ENCODE results near the gene METTL25B. TPM values are rescaled to one million over a fixed set of nuclear protein-coding genes. Genes with fewer than 3 reads are reported as not detected.

METTL25B gene
- total RNA-seq, 2 donors from 2014 or later = 15.2 to 17.9 TPM

DNA sequence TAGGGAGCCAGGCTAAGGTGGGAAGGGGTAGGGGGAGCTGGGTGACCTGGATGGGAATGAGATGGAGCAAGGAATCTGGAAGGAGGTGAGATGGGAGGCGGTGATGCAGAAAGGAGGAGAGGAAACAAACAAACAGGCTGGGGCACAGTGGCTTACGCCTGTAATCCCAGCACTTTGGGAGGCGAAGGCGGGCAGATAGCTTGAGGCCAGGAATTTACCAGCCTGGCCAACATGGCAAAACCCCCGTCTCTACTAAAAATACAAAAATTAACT is 33.6 kb upstream of the METTL25B start:
- TF ChIP-seq CTCF (IDR thresholded peaks at IDR 0.05) = no peak
- Histone ChIP-seq H3K27me3 (replicated peaks; ENCODE audit: insufficient read depth) (peaks cover 10% of the 10 kb centered on the region), H3K4me3 (no peak overlapping the region), H3K27ac (no peak overlapping the region), H3K4me1 (ENCODE audit: control insufficient read depth in 1 of 2, low read depth in 2 of 2) (peaks cover 0 to 4% of the 10 kb centered on the region in 2 donors), H3K36me3 (no peaks in the 10 kb centered on the region), H3K9me3 (no peaks in the 10 kb centered on the region)
- DNase-seq (ENCODE audit: low spot score) = no peak
- ATAC-seq (ENCODE audit: insufficient number of reproducible peaks, low FRiP score, low read depth) = no peak

DNA sequence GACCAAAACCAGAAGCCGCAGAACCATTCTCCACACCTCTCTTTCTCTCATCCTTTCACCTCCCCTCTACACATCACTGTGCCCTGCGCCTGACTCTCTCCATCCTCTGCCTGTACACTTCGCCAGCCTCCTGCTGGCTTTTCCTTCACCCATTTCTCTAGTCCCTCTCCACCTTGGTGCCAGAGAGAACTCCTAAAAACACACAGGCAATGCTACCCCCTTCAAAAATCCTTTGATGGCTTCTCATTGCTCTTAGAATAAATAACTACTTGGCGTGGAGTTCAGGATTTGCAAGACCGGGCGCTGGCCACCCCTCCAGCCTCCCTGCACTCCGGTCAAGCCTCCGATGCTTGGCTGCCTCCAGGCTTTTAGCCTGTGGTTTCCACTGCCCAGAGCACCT is 31.5 kb upstream of the METTL25B start:
- H3K4me1 ChIP-seq (ENCODE audit: control insufficient read depth in 1 of 2, low read depth in 2 of 2) = no peaks in the 10 kb centered on the region
- H3K9me3 ChIP-seq = no peaks in the 10 kb centered on the region
- TF ChIP-seq CTCF (IDR thresholded peaks at IDR 0.05) = no peak
- DNase-seq (ENCODE audit: low spot score) = no peak
- no peaks in the 10 kb centered on the region for H3K27me3 ChIP-seq (replicated peaks; ENCODE audit: insufficient read depth)
- no peak for ATAC-seq (ENCODE audit: insufficient number of reproducible peaks, low FRiP score, low read depth)
- no peak overlapping the region for H3K27ac ChIP-seq
- H3K4me3 ChIP-seq = no peak overlapping the region
- H3K36me3 ChIP-seq = no peaks in the 10 kb centered on the region

GRCh38 chr1:156697481-156697880 is 30.8 kb upstream of the METTL25B start:
- H3K27ac ChIP-seq = no peak overlapping the region
- no peak overlapping the region for H3K4me3 ChIP-seq
- no peak for ATAC-seq (ENCODE audit: insufficient number of reproducible peaks, low FRiP score, low read depth)
- no peaks in the 10 kb centered on the region for H3K36me3 ChIP-seq
- no peak for TF ChIP-seq CTCF (IDR thresholded peaks at IDR 0.05)
- H3K27me3 ChIP-seq (replicated peaks; ENCODE audit: insufficient read depth) = no peaks in the 10 kb centered on the region
- no peaks in the 10 kb centered on the region for H3K9me3 ChIP-seq
- no peak for DNase-seq (ENCODE audit: low spot score)
- no peaks in the 10 kb centered on the region for H3K4me1 ChIP-seq (ENCODE audit: control insufficient read depth in 1 of 2, low read depth in 2 of 2)

DNA sequence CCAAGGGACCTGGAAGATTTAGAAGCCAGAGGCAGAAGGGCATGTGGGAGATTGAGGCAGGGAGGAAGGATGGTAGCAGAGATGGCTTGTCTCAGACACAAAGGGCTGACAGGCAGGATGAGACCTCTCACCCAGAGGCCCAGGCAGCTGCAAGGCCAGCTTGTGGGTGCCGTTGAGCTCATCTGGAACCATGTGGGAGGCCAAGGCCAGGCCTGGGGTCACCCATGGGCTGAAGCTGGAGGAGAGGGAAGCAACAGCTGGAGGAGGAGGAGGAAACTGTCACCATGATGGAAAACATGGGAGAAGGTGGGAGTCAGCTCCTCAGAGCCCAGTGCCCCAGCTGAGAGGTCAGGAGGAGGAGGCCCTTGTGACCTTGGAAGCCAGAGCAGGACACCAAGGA is 29.3 kb upstream of the METTL25B start:
- H3K27me3 ChIP-seq (replicated peaks; ENCODE audit: insufficient read depth) = no peaks in the 10 kb centered on the region
- ATAC-seq (ENCODE audit: insufficient number of reproducible peaks, low FRiP score, low read depth) = no peak
- no peaks in the 10 kb centered on the region for H3K9me3 ChIP-seq
- H3K4me1 ChIP-seq (ENCODE audit: control insufficient read depth in 1 of 2, low read depth in 2 of 2) = no peaks in the 10 kb centered on the region
- DNase-seq (ENCODE audit: low spot score) = no peak
- H3K4me3 ChIP-seq = no peak overlapping the region
- H3K36me3 ChIP-seq = no peaks in the 10 kb centered on the region
- no peak for TF ChIP-seq CTCF (IDR thresholded peaks at IDR 0.05)
- no peak overlapping the region for H3K27ac ChIP-seq

DNA sequence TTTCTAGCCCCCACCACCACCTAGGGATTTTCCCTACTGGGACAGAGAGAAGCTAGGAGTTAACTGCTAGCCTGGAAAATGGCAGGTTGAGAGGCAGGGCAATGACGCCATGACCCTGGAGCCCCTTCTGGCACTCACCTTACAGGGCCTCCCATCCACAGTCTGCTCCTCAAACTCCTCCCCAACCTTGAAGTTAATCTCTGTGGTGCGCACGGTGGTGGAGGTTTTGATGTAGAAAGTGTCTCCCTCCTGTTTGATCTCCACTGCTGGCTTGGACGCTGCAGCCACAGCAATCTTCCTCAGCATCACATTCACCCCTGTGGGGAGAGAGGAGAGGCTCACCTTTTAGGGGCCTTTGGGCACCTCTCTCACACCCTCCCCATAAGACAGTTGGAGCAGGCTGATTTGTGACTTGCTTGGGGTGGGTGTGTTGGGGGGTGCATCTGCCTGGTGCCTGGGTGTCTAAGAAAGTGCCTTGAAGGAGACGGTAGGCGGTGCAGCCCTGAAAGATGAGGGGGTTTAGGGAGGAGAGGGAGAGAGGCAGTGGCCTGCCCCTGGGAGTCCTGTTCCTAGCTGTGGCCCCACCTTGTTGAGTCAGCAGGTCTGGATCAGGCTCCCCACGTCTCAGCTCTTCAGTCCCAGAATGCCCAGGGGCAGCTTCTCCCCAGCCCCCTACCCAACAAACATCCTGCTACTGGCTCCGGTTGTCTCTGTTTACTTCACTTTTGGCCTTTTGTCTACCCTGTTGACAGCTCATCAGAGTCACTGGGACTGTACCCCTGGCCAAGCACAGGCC is 27.3 kb upstream of the METTL25B start:
- H3K9me3 ChIP-seq = no peaks in the 10 kb centered on the region
- no peaks in the 10 kb centered on the region for H3K27me3 ChIP-seq (replicated peaks; ENCODE audit: insufficient read depth)
- peaks cover 12 to 17% of the 10 kb centered on the region in 2 donors for H3K4me1 ChIP-seq (ENCODE audit: control insufficient read depth in 1 of 2, low read depth in 2 of 2)
- TF ChIP-seq CTCF (IDR thresholded peaks at IDR 0.05) = no peak
- ATAC-seq (ENCODE audit: insufficient number of reproducible peaks, low FRiP score, low read depth) (no peak), DNase-seq (ENCODE audit: low spot score) (no peak)
- H3K4me3 ChIP-seq = no peak overlapping the region
- no peaks in the 10 kb centered on the region for H3K36me3 ChIP-seq
- H3K27ac ChIP-seq = no peak overlapping the region
